HK-2 (cell line): ENCODE measurements around the gene CEP76.
A peak's percentile ranks its signal among the peaks of the same experiment; 100 is the strongest.

Experiments used
- DNase-seq: peaks from one replicate; pipeline ENCODE4 v3.0.0-alpha.2; 2018; ENCODE audit not compliant: unreplicated experiment

CEP76 gene

GRCh38 chr18:12702221-12703095 lies at the start of gene CEP76, which contains the start of gene PSMG2:
Gene CEP76 (minus strand): TSS chr18:12702723. CDS start chr18:12702548, 175 bp downstream.
Gene PSMG2 (plus strand): TSS chr18:12703042. CDS start chr18:12703108, 66 bp downstream.
- peak; percentile 78 for DNase-seq

GRCh38 chr18:12751891-12752290 lies 49.4 kb upstream of the CEP76 start:
- no peak for DNase-seq

GRCh38 chr18:12751503-12751884 lies 49.0 kb upstream of the CEP76 start:
- no peak for DNase-seq

- DNase-seq, result no peak
Observed at GRCh38 chr18:12750715-12751502, 48.4 kb upstream of the CEP76 start.

GRCh38 chr18:12750076-12750714 lies 47.7 kb upstream of the CEP76 start:
- no peak for DNase-seq

- DNase-seq, result no peak
Observed at GRCh38 chr18:12749121-12749520, 46.6 kb upstream of the CEP76 start.

- DNase-seq, result no peak
Observed at GRCh38 chr18:12748671-12749070, 46.1 kb upstream of the CEP76 start.

GRCh38 chr18:12747530-12748315 lies 45.2 kb upstream of the CEP76 start:
- DNase-seq, result no peak

- DNase-seq, result no peak
Observed at GRCh38 chr18:12745095-12745795, 42.7 kb upstream of the CEP76 start.

- DNase-seq, result no peak
Observed at GRCh38 chr18:12744103-12744502, 41.6 kb upstream of the CEP76 start.

GRCh38 chr18:12742453-12742852 lies 39.9 kb upstream of the CEP76 start:
- no peak for DNase-seq

- DNase-seq, result no peak
Observed at GRCh38 chr18:12741351-12741750, 38.8 kb upstream of the CEP76 start.

- DNase-seq, result no peak
Observed at GRCh38 chr18:12737243-12737902, 34.9 kb upstream of the CEP76 start.

GRCh38 chr18:12726774-12727550 lies 24.4 kb upstream of the CEP76 start:
- peak; percentile 47 for DNase-seq

GRCh38 chr18:12726331-12726730 lies 23.8 kb upstream of the CEP76 start:
- no peak for DNase-seq

GRCh38 chr18:12722731-12723130 lies 20.2 kb upstream of the CEP76 start:
- no peak for DNase-seq

- no peak for DNase-seq
Observed at GRCh38 chr18:12721495-12722275, 19.2 kb upstream of the CEP76 start.

GRCh38 chr18:12711446-12711845 lies 8.9 kb upstream of the CEP76 start:
- no peak for DNase-seq

- DNase-seq, result no peak
Observed at GRCh38 chr18:12703664-12704063, 1.1 kb upstream of the CEP76 start.
